AG04450 (cell line): Measurements from ENCODE around the gene IL17C. TPM values are rescaled to one million over a fixed set of nuclear protein-coding genes. Genes with fewer than 3 reads are reported as not detected.

ENCODE experiments used
- CTCF ChIA-PET: fragments of 300-600, 350-600 bp; formaldehyde crosslinking; extraction: SDS; loops from one replicate; lab custom pipeline; 2022; ENCODE audit warnings: antibody characterized with exemption, inconsistent platforms; lab: Charles Lee
- POLR2A ChIA-PET: fragments of 350-600 bp; formaldehyde crosslinking; extraction: SDS; loops from one replicate; lab custom pipeline; 2021; ENCODE audit warnings: antibody characterized with exemption, inconsistent platforms; lab: Yijun Ruan, JAX
- DNase-seq: peaks from one replicate; pipeline ENCODE4 v3.0.0-alpha.2; 2011; ENCODE audit warnings: low read depth, low spot score
- H3K27ac ChIP-seq: one replicate; pipeline ENCODE4 v1.5.1; 2012; ENCODE audit warnings: low read depth, low read length, control low read depth
- H3K27me3 ChIP-seq: one replicate; pipeline ENCODE4 v1.6.0; 2012; ENCODE audit warnings: low read length; ENCODE audit not compliant: control insufficient read depth, insufficient read depth
- H3K4me3 ChIP-seq: 2 replicates; pipeline ENCODE4 v1.5.1; 2011; ENCODE audit warnings: mild to moderate bottlenecking, low read depth, low read length, control low read depth
- H3K9me3 ChIP-seq: 2 replicates; pipeline ENCODE4 v1.5.1; 2012; ENCODE audit warnings: low read length; ENCODE audit not compliant: control insufficient read depth, insufficient read depth
- CTCF ChIP-seq: IDR thresholded peaks from 2 replicates; pipeline ENCODE4 v1.5.1; 2011; ENCODE audit warnings: low read depth, low read length, control low read depth, inconsistent platforms
- polyA plus RNA-seq: library from polyadenylated mRNA; depleted of rRNA; stranded (reverse); fragments of >200 nt; gene quantifications from 2 replicates; pipeline ENCODE4 v1.2.3, GENCODE V29; 2011

IL17C gene
- polyA plus RNA-seq, 1 experiment, result not detected

GRCh38 chr16:88653596-88654362 is 15.4 kb downstream of the IL17C start:
- H3K4me3 ChIP-seq, result no peak overlapping the region
- no peaks in the 10 kb centered on the region; the same call in 1 of the 2 replicates for H3K9me3 ChIP-seq
- ChIA-PET CTCF (no interaction called here), POLR2A (no interaction called here)
- TF ChIP-seq CTCF, result no peak
- no peaks in the 10 kb centered on the region for H3K27me3 ChIP-seq
- DNase-seq, result no peak
- H3K27ac ChIP-seq, result no peak overlapping the region

GRCh38 chr16:88654363-88655052 is 16.1 kb downstream of the IL17C start:
- TF ChIP-seq CTCF, result no peak
- no peak overlapping the region for H3K4me3 ChIP-seq
- H3K27ac ChIP-seq, result no peak overlapping the region
- ChIA-PET CTCF (no interaction called here), POLR2A (no interaction called here)
- DNase-seq, result no peak
- no peaks in the 10 kb centered on the region for H3K27me3 ChIP-seq
- no peaks in the 10 kb centered on the region; the same call in 1 of the 2 replicates for H3K9me3 ChIP-seq

GRCh38 chr16:88655053-88655732 is 16.8 kb downstream of the IL17C start:
- no peak for TF ChIP-seq CTCF
- DNase-seq, result no peak
- no peaks in the 10 kb centered on the region for H3K27me3 ChIP-seq
- ChIA-PET POLR2A (no interaction called here), CTCF (no interaction called here)
- no peak overlapping the region for H3K4me3 ChIP-seq
- no peaks in the 10 kb centered on the region; the same call in 1 of the 2 replicates for H3K9me3 ChIP-seq
- no peak overlapping the region for H3K27ac ChIP-seq

- POLR2A ChIA-PET, result no interaction called here
- CTCF ChIA-PET, result no interaction called here
- Histone ChIP-seq H3K27ac (no peak overlapping the region), H3K4me3 (no peak overlapping the region), H3K9me3 (no peaks in the 10 kb centered on the region; the same call in 1 of the 2 replicates), H3K27me3 (no peaks in the 10 kb centered on the region)
- no peak for TF ChIP-seq CTCF
- no peak for DNase-seq
These were observed 17.4 kb downstream of the IL17C start for GRCh38 chr16:88655733-88656281.
